Keratinocyte (primary cell): ENCODE results near the gene CLDND1. TPM values are rescaled to one million over a fixed set of nuclear protein-coding genes. Genes with fewer than 3 reads are reported as not detected.

Experiments
- DNase-seq: peaks from one replicate; pipeline ENCODE4 v3.0.0-alpha.2; 2011; ENCODE audit warnings: low read depth, missing footprints, low spot score
- FAIRE-seq: peaks from 2 replicates; lab custom pipeline; 2011; peaks lifted over from hg19 to GRCh38; lab: Jason Lieb, UNC
- H2AFZ ChIP-seq: 2 replicates; pipeline ENCODE4 v1.6.0; 2012; ENCODE audit warnings: low read length, control low read depth, inconsistent platforms; ENCODE audit not compliant: control insufficient read depth
- H3K27ac ChIP-seq: 2 replicates; pipeline ENCODE4 v1.5.1; 2011; ENCODE audit warnings: low read length; ENCODE audit not compliant: control insufficient read depth, insufficient read depth
- H3K27me3 ChIP-seq: 3 replicates; pipeline ENCODE4 v1.6.0; 2011; ENCODE audit warnings: low read length; ENCODE audit not compliant: control insufficient read depth, insufficient read depth; ENCODE audit errors: extremely low read depth
- H3K36me3 ChIP-seq, 2 experiments: 2 replicates in 1 of 2; 3 replicates in 1 of 2; pipeline ENCODE4 v1.5.1; 2011; ENCODE audit warnings: low read length in 2 of 2, mild to moderate bottlenecking in 1 of 2; ENCODE audit not compliant: control insufficient read depth in 2 of 2, insufficient read depth in 2 of 2; ENCODE audit errors: extremely low read depth in 1 of 2
- H3K4me1 ChIP-seq: 3 replicates; pipeline ENCODE4 v1.5.1; 2011; ENCODE audit warnings: low read length; ENCODE audit not compliant: control insufficient read depth, insufficient read depth; ENCODE audit errors: extremely low read depth
- H3K4me2 ChIP-seq: 3 replicates; pipeline ENCODE4 v1.6.0; 2011; ENCODE audit warnings: low read depth, low read length; ENCODE audit not compliant: control insufficient read depth, insufficient read depth; ENCODE audit errors: extremely low read depth
- H3K4me3 ChIP-seq, 3 experiments: fragments of 200-600 bp in 1 of 3; sonication (generic) in 1 of 3; 2 replicates in 2 of 3; 3 replicates in 1 of 3; pipeline ENCODE4 v1.5.1; 2011 to 2016; ENCODE audit warnings: low read length in 3 of 3, mild to moderate bottlenecking in 3 of 3, control low read depth in 2 of 3, inconsistent platforms in 1 of 3, low read depth in 1 of 3, mixed read lengths in 1 of 3, mixed run types in 1 of 3, moderate library complexity in 1 of 3; ENCODE audit not compliant: control insufficient read depth in 2 of 3, insufficient read depth in 2 of 3; ENCODE audit errors: extremely low read depth in 1 of 3
- H3K79me2 ChIP-seq: 2 replicates; pipeline ENCODE4 v1.6.0; 2012; ENCODE audit warnings: low read length; ENCODE audit not compliant: control insufficient read depth, insufficient read depth
- H3K9ac ChIP-seq: 3 replicates; pipeline ENCODE4 v1.6.0; 2011; ENCODE audit warnings: low read length; ENCODE audit not compliant: control insufficient read depth, insufficient read depth; ENCODE audit errors: extremely low read depth
- H3K9me1 ChIP-seq: 3 replicates; pipeline ENCODE4 v1.6.0; 2011; ENCODE audit warnings: low read length; ENCODE audit not compliant: control insufficient read depth, insufficient read depth; ENCODE audit errors: extremely low read depth
- H3K9me3 ChIP-seq: 2 replicates; pipeline ENCODE4 v1.5.1; 2012; ENCODE audit warnings: low read depth, low read length; ENCODE audit not compliant: control insufficient read depth
- H4K20me1 ChIP-seq: 3 replicates; pipeline ENCODE4 v1.6.0; 2011; ENCODE audit warnings: low read length; ENCODE audit not compliant: control insufficient read depth, insufficient read depth; ENCODE audit errors: extremely low read depth
- EZH2 ChIP-seq: IDR thresholded peaks from one replicate; pipeline ENCODE4 v1.6.1; 2012; ENCODE audit warnings: inconsistent platforms, mild to moderate bottlenecking, low read length, moderate library complexity
- dilution Hi-C: fragments of 300-500 bp; cut with MboI; formaldehyde crosslinking; loops from one replicate; pipeline ENCODE4 v1.7.0; 2020; ENCODE audit warnings: low sequenced_read_pairs; ENCODE audit not compliant: extremely low pct_ligation_motif_present
- polyA plus RNA-seq, 5 experiments: library from polyadenylated mRNA; depleted of rRNA in 3 of 5; stranded (reverse) in 3 of 5; stranded (forward) in 1 of 5; unstranded in 1 of 5; fragments of >200 nt; gene quantifications; 1 replicate in 1 of 5; 2 replicates in 3 of 5; 3 replicates in 1 of 5; pipeline versions ENCODE4 v1.2.1 to v1.2.3, GENCODE V29; 2011 to 2012; ENCODE audit warnings: missing spikeins in 2 of 5, low read depth in 1 of 5, low replicate concordance in 1 of 5
- TF ChIP-seq, protein P1 (sequence below), 3 experiments: IDR thresholded peaks in 1 of 3; conservative IDR thresholded peaks in 1 of 3; optimal IDR thresholded peaks in 1 of 3; 2 replicates in 2 of 3; 3 replicates in 1 of 3; pipeline versions ENCODE3 to v1.5.1; 2011; ENCODE audit warnings: low read length in 3 of 3, mild to moderate bottlenecking in 3 of 3, moderate library complexity in 2 of 3, control low read depth in 1 of 3, inconsistent platforms in 1 of 3; ENCODE audit not compliant: insufficient read depth in 2 of 3; ENCODE audit errors: extremely low read depth in 1 of 3

The CLDND1 gene
- polyA plus RNA-seq, 1 donor (not counting 4 experiments of a cell fraction or from before 2014, with no cell fraction given) = 137 TPM

DNA sequence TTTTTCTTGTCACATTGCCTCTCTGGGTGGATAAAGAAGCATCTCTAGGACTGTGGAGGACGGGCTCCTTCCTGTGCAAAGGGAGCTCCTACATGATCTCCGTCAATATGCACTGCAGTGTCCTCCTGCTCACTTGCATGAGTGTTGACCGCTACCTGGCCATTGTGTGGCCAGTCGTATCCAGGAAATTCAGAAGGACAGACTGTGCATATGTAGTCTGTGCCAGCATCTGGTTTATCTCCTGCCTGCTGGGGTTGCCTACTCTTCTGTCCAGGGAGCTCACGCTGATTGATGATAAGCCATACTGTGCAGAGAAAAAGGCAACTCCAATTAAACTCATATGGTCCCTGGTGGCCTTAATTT lies 9.6 kb upstream of the CLDND1 start:
- dilution Hi-C loops = no loop called here
- Histone ChIP-seq H3K4me2 (no peak overlapping the region), H3K4me1 (no peaks in the 10 kb centered on the region), H3K9ac (no peak overlapping the region), H4K20me1 (no peaks in the 10 kb centered on the region), H2AFZ (no peak overlapping the region), H3K9me3 (no peaks in the 10 kb centered on the region), H3K4me3 (no peak overlapping the region), H3K27me3 (no peaks in the 10 kb centered on the region), H3K36me3 (no peaks in the 10 kb centered on the region), H3K9me1 (no peaks in the 10 kb centered on the region), H3K79me2 (no peaks in the 10 kb centered on the region), H3K27ac (no peak overlapping the region)
- no peak for DNase-seq
- no peak for TF ChIP-seq EZH2
- TF ChIP-seq, protein P1, sequence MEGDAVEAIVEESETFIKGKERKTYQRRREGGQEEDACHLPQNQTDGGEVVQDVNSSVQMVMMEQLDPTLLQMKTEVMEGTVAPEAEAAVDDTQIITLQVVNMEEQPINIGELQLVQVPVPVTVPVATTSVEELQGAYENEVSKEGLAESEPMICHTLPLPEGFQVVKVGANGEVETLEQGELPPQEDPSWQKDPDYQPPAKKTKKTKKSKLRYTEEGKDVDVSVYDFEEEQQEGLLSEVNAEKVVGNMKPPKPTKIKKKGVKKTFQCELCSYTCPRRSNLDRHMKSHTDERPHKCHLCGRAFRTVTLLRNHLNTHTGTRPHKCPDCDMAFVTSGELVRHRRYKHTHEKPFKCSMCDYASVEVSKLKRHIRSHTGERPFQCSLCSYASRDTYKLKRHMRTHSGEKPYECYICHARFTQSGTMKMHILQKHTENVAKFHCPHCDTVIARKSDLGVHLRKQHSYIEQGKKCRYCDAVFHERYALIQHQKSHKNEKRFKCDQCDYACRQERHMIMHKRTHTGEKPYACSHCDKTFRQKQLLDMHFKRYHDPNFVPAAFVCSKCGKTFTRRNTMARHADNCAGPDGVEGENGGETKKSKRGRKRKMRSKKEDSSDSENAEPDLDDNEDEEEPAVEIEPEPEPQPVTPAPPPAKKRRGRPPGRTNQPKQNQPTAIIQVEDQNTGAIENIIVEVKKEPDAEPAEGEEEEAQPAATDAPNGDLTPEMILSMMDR (optimal IDR thresholded peaks at IDR 0.05 in 1 of 3, IDR thresholded peaks at IDR 0.05 in 1 of 3, conservative IDR thresholded peaks at IDR 0.05 in 1 of 3; ENCODE audit: extremely low read depth in 1 of 3, insufficient read depth in 2 of 3, low read length in 3 of 3) = no peak
- FAIRE-seq = no peak

DNA sequence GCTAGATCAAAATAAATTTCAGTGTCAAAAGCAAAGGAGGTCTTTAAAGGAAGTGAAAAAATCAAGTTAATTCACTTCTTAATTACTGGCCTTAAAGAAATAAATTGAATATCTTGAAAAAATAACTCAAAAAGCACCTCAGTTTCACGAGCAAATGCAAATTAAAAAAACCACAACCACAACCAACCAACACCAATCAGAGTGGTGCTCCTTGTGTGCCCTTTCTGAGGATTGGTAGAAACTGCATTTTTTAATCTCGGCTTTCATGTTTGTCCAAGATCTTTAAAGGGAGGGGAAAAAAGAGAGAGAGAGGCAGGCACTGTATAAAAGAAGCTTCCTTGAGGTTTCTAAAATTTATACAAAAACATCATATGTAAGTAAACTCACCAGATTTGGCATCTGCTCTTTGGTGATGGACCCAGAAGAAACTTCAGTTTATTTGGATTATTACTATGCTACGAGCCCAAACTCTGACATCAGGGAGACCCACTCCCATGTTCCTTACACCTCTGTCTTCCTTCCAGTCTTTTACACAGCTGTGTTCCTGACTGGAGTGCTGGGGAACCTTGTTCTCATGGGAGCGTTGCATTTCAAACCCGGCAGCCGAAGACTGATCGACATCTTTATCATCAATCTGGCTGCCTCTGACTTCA lies 9.0 kb upstream of the CLDND1 start, which contains the start of gene GPR15:
GPR15 (plus strand) TSS at position 357 of the 653 bp plus-strand sequence; CDS start at position 413, 56 bp downstream.
- Histone ChIP-seq H3K9me3 (no peaks in the 10 kb centered on the region), H2AFZ (no peak within 1 kb of the TSS), H3K27ac (no peak within 1 kb of the TSS), H3K79me2 (no peaks in the 10 kb centered on the region), H3K4me1 (no peaks in the 10 kb centered on the region), H3K36me3 (no peaks in the 10 kb centered on the region), H3K4me2 (no peak within 1 kb of the TSS), H3K9me1 (no peaks in the 10 kb centered on the region), H3K9ac (no peak within 1 kb of the TSS), H3K4me3 (no peak within 1 kb of the TSS), H3K27me3 (no peaks in the 10 kb centered on the region), H4K20me1 (no peaks in the 10 kb centered on the region)
- DNase-seq (no peak), FAIRE-seq (no peak)
- TF ChIP-seq, protein P1 (optimal IDR thresholded peaks at IDR 0.05 in 1 of 3, IDR thresholded peaks at IDR 0.05 in 1 of 3, conservative IDR thresholded peaks at IDR 0.05 in 1 of 3; ENCODE audit: extremely low read depth in 1 of 3, insufficient read depth in 2 of 3, low read length in 3 of 3) = no peak
- TF ChIP-seq EZH2 = no peak
- dilution Hi-C loops = no loop called here
